IMR-90 (cell line): ENCODE data around the gene SCARB1. TPM values are rescaled to one million over a fixed set of nuclear protein-coding genes. Genes with fewer than 3 reads are reported as not detected.
A peak's percentile ranks its signal among the peaks of the same experiment; 100 is the strongest.

Experiments used
- ATAC-seq: fragments of 200-7000 bp; cut with Tn5 transposase; 2 replicates; pipeline ENCODE4 v1.9.1; 2020; ENCODE audit warnings: low read depth, mild to moderate bottlenecking, moderate library complexity
- BruUV-seq: library from RNA; stranded (reverse); fragments of 400-500 nt; replicated peaks from 2 replicates; lab custom pipeline; 2021; lab: Mats Ljungman, UMichigan
- CTCF ChIA-PET: fragments of 300-600 bp; formaldehyde crosslinking; extraction: SDS; loops from one replicate; lab custom pipeline; 2021; ENCODE audit warnings: antibody characterized with exemption; lab: Yijun Ruan, JAX
- POLR2A ChIA-PET: fragments of 300-600 bp; sonication (Branson Sonifier 250); formaldehyde crosslinking; loops from one replicate; lab custom pipeline; 2022; ENCODE audit warnings: antibody characterized with exemption; ENCODE audit not compliant: unreplicated experiment; lab: Charles Lee
- DNase-seq: peaks from one replicate; pipeline ENCODE4 v3.0.0; 2013
- H2AFZ ChIP-seq: replicated peaks from 2 replicates; pipeline ENCODE3; 2013; ENCODE audit warnings: low read length, mild to moderate bottlenecking; ENCODE audit not compliant: poor library complexity
- H2AK5ac ChIP-seq: 2 replicates; pipeline ENCODE4 v1.6.1; 2013; ENCODE audit warnings: low read depth, low read length, inconsistent platforms
- H2AK9ac ChIP-seq: replicated peaks from 2 replicates; pipeline ENCODE3; 2013; ENCODE audit warnings: mild to moderate bottlenecking, low read depth, low read length, moderate library complexity; ENCODE audit not compliant: poor library complexity
- H2BK120ac ChIP-seq: 2 replicates; pipeline ENCODE4 v1.6.1; 2013; ENCODE audit warnings: low read depth, low read length, inconsistent platforms
- H2BK15ac ChIP-seq: 3 replicates; pipeline ENCODE4 v1.6.1; 2013; ENCODE audit warnings: low read depth, low read length, inconsistent platforms
- H2BK20ac ChIP-seq: 2 replicates; pipeline ENCODE4 v1.6.1; 2013; ENCODE audit warnings: low read depth, mild to moderate bottlenecking, inconsistent platforms, low read length, moderate library complexity
- H2BK5ac ChIP-seq: 2 replicates; pipeline ENCODE4 v1.6.1; 2013; ENCODE audit warnings: mild to moderate bottlenecking, low read depth, low read length, inconsistent platforms; ENCODE audit not compliant: poor library complexity, severe bottlenecking
- H3K14ac ChIP-seq: replicated peaks from 2 replicates; pipeline ENCODE4 v1.6.1; 2013; ENCODE audit warnings: low read depth, low read length, inconsistent platforms
- H3K18ac ChIP-seq: 2 replicates; pipeline ENCODE4 v1.6.1; 2013; ENCODE audit warnings: low read depth, low read length, control low read depth
- H3K23ac ChIP-seq: 2 replicates; pipeline ENCODE4 v1.6.1; 2013; ENCODE audit warnings: low read depth, low read length, inconsistent platforms
- H3K27ac ChIP-seq: 2 replicates; pipeline ENCODE4 v1.5.1; 2013; ENCODE audit warnings: mild to moderate bottlenecking, control low read depth, low read length; ENCODE audit not compliant: insufficient read depth
- H3K27me3 ChIP-seq: 2 replicates; pipeline ENCODE4 v1.6.1; 2013; ENCODE audit warnings: low read length; ENCODE audit not compliant: control insufficient read depth, insufficient read depth
- H3K36me3 ChIP-seq: 2 replicates; pipeline ENCODE4 v1.6.1; 2013; ENCODE audit warnings: low read length, mixed read lengths; ENCODE audit not compliant: control insufficient read depth, insufficient read depth
- H3K4ac ChIP-seq: 2 replicates; pipeline ENCODE4 v1.6.1; 2013; ENCODE audit warnings: low read depth, low read length, inconsistent platforms
- H3K4me1 ChIP-seq: 2 replicates; pipeline ENCODE4 v1.6.1; 2013; ENCODE audit warnings: low read length, mixed read lengths; ENCODE audit not compliant: control insufficient read depth, insufficient read depth
- H3K4me2 ChIP-seq: 2 replicates; pipeline ENCODE4 v1.6.1; 2013; ENCODE audit warnings: low read depth, mild to moderate bottlenecking, control low read depth, low read length, moderate library complexity
- H3K4me3 ChIP-seq: 2 replicates; pipeline ENCODE4 v1.5.1; 2013; ENCODE audit warnings: low read depth, mild to moderate bottlenecking, control low read depth, low read length, moderate library complexity; ENCODE audit not compliant: insufficient read depth
- H3K56ac ChIP-seq: 2 replicates; pipeline ENCODE4 v1.6.1; 2013; ENCODE audit warnings: low read length, inconsistent platforms; ENCODE audit not compliant: insufficient read depth; ENCODE audit errors: extremely low read depth
- H3K79me1 ChIP-seq, 2 experiments: 2 replicates each; pipeline ENCODE4 v1.6.1; 2013; ENCODE audit warnings: low read length in 2 of 2, inconsistent platforms in 1 of 2, low read depth in 1 of 2
- H3K9ac ChIP-seq: 2 replicates; pipeline ENCODE4 v1.6.1; 2013; ENCODE audit warnings: low read depth, low read length, control low read depth
- H3K9me1 ChIP-seq: 2 replicates; pipeline ENCODE4 v1.6.1; 2013; ENCODE audit warnings: low read length, inconsistent platforms; ENCODE audit not compliant: insufficient read depth
- H3K9me3 ChIP-seq: 2 replicates; pipeline ENCODE4 v1.6.1; 2013; ENCODE audit warnings: low read length; ENCODE audit not compliant: control insufficient read depth, insufficient read depth
- H4K20me1 ChIP-seq: 2 replicates; pipeline ENCODE4 v1.6.1; 2013; ENCODE audit warnings: low read length, inconsistent platforms; ENCODE audit not compliant: insufficient read depth
- H4K5ac ChIP-seq: 2 replicates; pipeline ENCODE4 v1.6.1; 2013; ENCODE audit warnings: mild to moderate bottlenecking, low read depth, low read length, control low read depth
- H4K8ac ChIP-seq, 2 experiments: 2 replicates each; pipeline ENCODE4 v1.6.1; 2013; ENCODE audit warnings: low read depth in 2 of 2, low read length in 2 of 2, control low read depth in 1 of 2, inconsistent platforms in 1 of 2
- H4K91ac ChIP-seq: 2 replicates; pipeline ENCODE4 v1.6.1; 2013; ENCODE audit warnings: low read depth, low read length, inconsistent platforms; ENCODE audit not compliant: insufficient read depth
- FOS ChIP-seq: fragments of 150-350 bp; IDR thresholded peaks from 2 replicates; pipeline ENCODE4 v1.6.1; 2016; ENCODE audit warnings: low read depth, low read length
- NFE2L2 ChIP-seq: fragments of 150-350 bp; IDR thresholded peaks from 2 replicates; pipeline ENCODE4 v1.6.1; 2016; ENCODE audit warnings: low read depth, mild to moderate bottlenecking, low read length
- RCOR1 ChIP-seq: IDR thresholded peaks from 2 replicates; pipeline ENCODE4 v1.6.1; 2012; ENCODE audit warnings: mild to moderate bottlenecking, low read length, improper control_type of control experiment; ENCODE audit not compliant: insufficient replicate concordance
- USF2 ChIP-seq: fragments of 150-350 bp; IDR thresholded peaks from 2 replicates; pipeline ENCODE4 v1.6.1; 2017; ENCODE audit warnings: mild to moderate bottlenecking, antibody characterized with exemption, low read length, low read depth
- WGBS, 2 experiments: methylation state at CpG; one replicate each; pipeline versions ENCODE4 v1.1.5 to v1.1.7; 2013; ENCODE audit warnings: missing lambda C conversion rate in 2 of 2; ENCODE audit not compliant: insufficient read length in 1 of 2; ENCODE audit errors: extremely low coverage in 2 of 2; 5-methylcytosine and 5-hydroxymethylcytosine counted together
- dilution Hi-C: fragments of 300-500 bp; cut with HindIII; formaldehyde crosslinking; loops from one replicate; pipeline ENCODE4 v1.14.3; 2018; ENCODE audit warnings: low sequenced_read_pairs; ENCODE audit not compliant: unreplicated experiment
- in situ Hi-C: fragments of 300-500 bp; cut with MboI; formaldehyde crosslinking; loops from 3 replicates; pipeline ENCODE4 v1.14.3; 2019; ENCODE audit warnings: low sequenced_read_pairs, inconsistent platforms, mixed read lengths
- intact Hi-C: fragments of 100-400 bp; cut with micrococcal nuclease; formaldehyde crosslinking; loops from 2 replicates; pipeline ENCODE4 v1.10.0; 2022
- polyA plus RNA-seq, 3 experiments: library from polyadenylated mRNA; depleted of rRNA; stranded (reverse); fragments of >200 nt; gene quantifications; 2 replicates each; pipeline ENCODE4 v1.2.3, GENCODE V29; 2012; ENCODE audit warnings: low replicate concordance in 1 of 3
- total RNA-seq: library from RNA; depleted of rRNA; stranded (reverse); fragments of >200 nt; gene quantifications from 2 replicates; pipeline ENCODE4 v1.2.3, GENCODE V29; 2012

The SCARB1 gene
- total and polyA plus RNA-seq, 2 of the 4 experiments (the other 2 are of a cell fraction): 3.0 to 24.8 TPM

GRCh38 chr12:124874988-124875802 is 11.5 kb upstream of the SCARB1 start:
- Histone ChIP-seq H4K5ac (no peak overlapping the region; the same call in 1 of the 2 replicates), H3K36me3 (no peaks in the 10 kb centered on the region), H3K56ac (no peak overlapping the region), H4K91ac (no peak overlapping the region), H2AFZ (peak overlapping the region; percentile 78), H3K14ac (no peak overlapping the region), H2BK20ac (no peak overlapping the region), H3K27ac (no peak overlapping the region), H3K4ac (no peak overlapping the region), H2AK5ac (no peak overlapping the region), H2BK120ac (no peak overlapping the region), H3K9ac (no peak overlapping the region), H2BK5ac (no peak overlapping the region), H2BK15ac (no peak overlapping the region), H3K9me1 (peaks cover 3% of the 10 kb centered on the region; the same call in 1 of the 2 replicates), H3K79me1 (no peaks in the 10 kb centered on the region), H3K4me2 (no peak overlapping the region), H3K9me3 (no peaks in the 10 kb centered on the region), H3K27me3 (peaks cover 3% of the 10 kb centered on the region; the same call in 1 of the 2 replicates), H3K18ac (no peak overlapping the region), H2AK9ac (no peak overlapping the region), H4K20me1 (no peaks in the 10 kb centered on the region), H3K4me3 (no peak overlapping the region), H3K4me1 (peaks cover 3% of the 10 kb centered on the region; the same call in 1 of the 2 replicates), H4K8ac (no peak overlapping the region), H3K23ac (no peak overlapping the region)
- intact Hi-C loops: no loop called here
- dilution Hi-C loops: no loop called here
- in situ Hi-C loops: no loop called here
- TF ChIP-seq FOS: no peak
- TF ChIP-seq RCOR1: no peak
- TF ChIP-seq NFE2L2: no peak
- no peak for TF ChIP-seq USF2
- peak; percentile 48 for ATAC-seq
- BruUV-seq: no TSS peak
- no peak for DNase-seq
- ChIA-PET CTCF (no interaction called here), POLR2A (no interaction called here)
- WGBS, 2 experiments: 30% methylated on average over 2 of the region's 14 CpGs; no CpG with 5 or more reads in 1 of the 2 experiments
